Suprapubic skin (tissue), 4 donors: ENCODE measurements around the gene NRSN1. TPM values are rescaled to one million over a fixed set of nuclear protein-coding genes. Genes with fewer than 3 reads are reported as not detected.

ENCODE experiments used
- DNase-seq, 2 donors: peaks; one replicate each; pipeline ENCODE4 v3.0.0-alpha.2; 2019; ENCODE audit warnings: low spot score in 2 of 2
- H3K27ac ChIP-seq: fragments of 200-600 bp; sonication (generic); one replicate; pipeline ENCODE4 v1.5.1; 2019
- H3K27me3 ChIP-seq: fragments of 200-600 bp; sonication (generic); one replicate; pipeline ENCODE4 v1.5.1; 2019
- H3K36me3 ChIP-seq: fragments of 200-600 bp; sonication (generic); one replicate; pipeline ENCODE4 v1.5.1; 2019
- H3K4me1 ChIP-seq: fragments of 200-600 bp; sonication (generic); one replicate; pipeline ENCODE4 v1.5.1; 2019
- H3K4me3 ChIP-seq: fragments of 200-600 bp; sonication (generic); one replicate; pipeline ENCODE4 v1.5.1; 2019; ENCODE audit warnings: mild to moderate bottlenecking
- H3K9me3 ChIP-seq: fragments of 200-600 bp; sonication (generic); one replicate; pipeline ENCODE4 v1.5.1; 2019
- EP300 ChIP-seq: sonication (generic); formaldehyde crosslinking; IDR thresholded peaks from one replicate; pipeline ENCODE4 v1.6.1; 2017; ENCODE audit warnings: antibody characterized with exemption
- POLR2A ChIP-seq, 2 donors: fragments of 450-650 bp; IDR thresholded peaks; one replicate each; pipeline ENCODE4 v1.6.1; 2017; ENCODE audit warnings: antibody characterized with exemption in 2 of 2, mild to moderate bottlenecking in 2 of 2, moderate library complexity in 2 of 2
- POLR2AphosphoS5 ChIP-seq, 3 donors: sonication (generic); formaldehyde crosslinking; IDR thresholded peaks; one replicate each; pipeline ENCODE4 v1.6.1; 2017; ENCODE audit warnings: antibody characterized with exemption in 3 of 3
- WGBS: methylation state at CpG from one replicate; pipeline ENCODE4 v1.1.5; 2018; 5-methylcytosine and 5-hydroxymethylcytosine counted together
- total RNA-seq, 4 donors: library from RNA; depleted of rRNA; stranded (reverse); fragments of >200 nt; gene quantifications; one replicate each; pipeline ENCODE4 v1.1.0, GENCODE V29; 2016
- TF ChIP-seq, protein P1 (sequence below), 2 donors: fragments of 200-600 bp in 1 of 2; fragments of 450-650 bp in 1 of 2; sonication (generic) in 1 of 2; IDR thresholded peaks; one replicate each; pipeline ENCODE4 v1.5.1; 2016 to 2019; ENCODE audit warnings: antibody characterized with exemption in 2 of 2, mild to moderate bottlenecking in 1 of 2, moderate library complexity in 1 of 2

NRSN1 gene
- total RNA-seq, 4 donors from 2014 or later: not detected

DNA sequence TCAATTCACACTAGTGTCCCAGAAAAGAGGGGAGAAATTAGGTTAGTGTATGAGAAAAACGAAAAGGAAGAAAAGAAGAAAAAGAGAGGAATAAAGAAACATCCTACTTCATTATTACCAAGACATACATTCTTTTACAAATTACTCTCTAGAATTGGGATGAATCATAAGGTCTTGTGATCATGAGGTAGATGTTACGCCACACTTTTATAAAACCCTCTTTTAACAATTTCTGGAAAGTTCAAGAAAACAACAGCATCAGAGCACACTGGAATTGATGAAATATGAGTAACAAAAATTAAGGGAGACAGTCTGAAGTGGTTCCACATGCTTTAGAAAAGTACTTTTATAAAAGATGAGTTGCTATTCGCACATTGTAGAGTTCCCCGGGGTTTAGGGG is 32.6 kb upstream of the NRSN1 start:
- H3K9me3 ChIP-seq: no peaks in the 10 kb centered on the region
- H3K36me3 ChIP-seq: no peaks in the 10 kb centered on the region
- 60% methylated on average over 4 of the region's 4 CpGs for WGBS
- H3K27me3 ChIP-seq: no peaks in the 10 kb centered on the region
- TF ChIP-seq POLR2AphosphoS5 (IDR thresholded peaks at IDR 0.05) (no peak), EP300 (no peak), POLR2A (IDR thresholded peaks at IDR 0.05) (no peak)
- TF ChIP-seq, protein P1, sequence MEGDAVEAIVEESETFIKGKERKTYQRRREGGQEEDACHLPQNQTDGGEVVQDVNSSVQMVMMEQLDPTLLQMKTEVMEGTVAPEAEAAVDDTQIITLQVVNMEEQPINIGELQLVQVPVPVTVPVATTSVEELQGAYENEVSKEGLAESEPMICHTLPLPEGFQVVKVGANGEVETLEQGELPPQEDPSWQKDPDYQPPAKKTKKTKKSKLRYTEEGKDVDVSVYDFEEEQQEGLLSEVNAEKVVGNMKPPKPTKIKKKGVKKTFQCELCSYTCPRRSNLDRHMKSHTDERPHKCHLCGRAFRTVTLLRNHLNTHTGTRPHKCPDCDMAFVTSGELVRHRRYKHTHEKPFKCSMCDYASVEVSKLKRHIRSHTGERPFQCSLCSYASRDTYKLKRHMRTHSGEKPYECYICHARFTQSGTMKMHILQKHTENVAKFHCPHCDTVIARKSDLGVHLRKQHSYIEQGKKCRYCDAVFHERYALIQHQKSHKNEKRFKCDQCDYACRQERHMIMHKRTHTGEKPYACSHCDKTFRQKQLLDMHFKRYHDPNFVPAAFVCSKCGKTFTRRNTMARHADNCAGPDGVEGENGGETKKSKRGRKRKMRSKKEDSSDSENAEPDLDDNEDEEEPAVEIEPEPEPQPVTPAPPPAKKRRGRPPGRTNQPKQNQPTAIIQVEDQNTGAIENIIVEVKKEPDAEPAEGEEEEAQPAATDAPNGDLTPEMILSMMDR (IDR thresholded peaks at IDR 0.05): no peak
- no peaks in the 10 kb centered on the region for H3K4me1 ChIP-seq
- no peak overlapping the region for H3K27ac ChIP-seq
- no peak for DNase-seq
- no peak overlapping the region for H3K4me3 ChIP-seq

GRCh38 chr6:24099181-24099580 is 26.8 kb upstream of the NRSN1 start:
- H3K36me3 ChIP-seq: no peaks in the 10 kb centered on the region
- WGBS: 60% methylated on average over 2 of the region's 2 CpGs
- H3K4me1 ChIP-seq: no peaks in the 10 kb centered on the region
- no peaks in the 10 kb centered on the region for H3K9me3 ChIP-seq
- no peaks in the 10 kb centered on the region for H3K27me3 ChIP-seq
- TF ChIP-seq, protein P1 (IDR thresholded peaks at IDR 0.05): no peak
- no peak for TF ChIP-seq POLR2AphosphoS5 (IDR thresholded peaks at IDR 0.05)
- TF ChIP-seq EP300: no peak
- TF ChIP-seq POLR2A (IDR thresholded peaks at IDR 0.05): no peak
- no peak overlapping the region for H3K27ac ChIP-seq
- DNase-seq: no peak
- H3K4me3 ChIP-seq: no peak overlapping the region

GRCh38 chr6:24100024-24100769 is 25.8 kb upstream of the NRSN1 start:
- DNase-seq: no peak
- no peaks in the 10 kb centered on the region for H3K9me3 ChIP-seq
- no peaks in the 10 kb centered on the region for H3K4me1 ChIP-seq
- H3K27me3 ChIP-seq: no peaks in the 10 kb centered on the region
- H3K36me3 ChIP-seq: no peaks in the 10 kb centered on the region
- H3K4me3 ChIP-seq: no peak overlapping the region
- 33% methylated on average over 1 of the region's 1 CpG for WGBS
- H3K27ac ChIP-seq: no peak overlapping the region
- TF ChIP-seq, protein P1 (IDR thresholded peaks at IDR 0.05): no peak
- TF ChIP-seq POLR2AphosphoS5 (IDR thresholded peaks at IDR 0.05): no peak
- TF ChIP-seq POLR2A (IDR thresholded peaks at IDR 0.05): no peak
- no peak for TF ChIP-seq EP300

DNA sequence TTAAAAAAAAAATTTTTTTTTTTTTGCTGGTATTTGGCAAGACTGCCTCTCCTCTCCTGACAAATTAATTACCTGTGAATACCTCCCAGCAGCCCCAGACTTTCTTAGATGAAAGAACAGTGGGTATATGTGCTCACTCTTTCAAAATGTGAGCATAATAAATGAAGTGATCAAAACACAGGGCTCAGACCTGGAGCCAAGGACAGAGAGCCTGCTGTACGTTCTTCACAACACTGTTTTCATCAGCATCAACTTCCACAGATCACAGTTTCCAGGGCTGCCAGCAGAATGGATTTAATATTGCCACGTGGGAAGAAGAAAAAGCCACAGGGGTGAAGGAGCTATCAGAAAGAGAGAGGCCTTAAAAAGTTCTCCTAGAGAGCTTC is 25.3 kb upstream of the NRSN1 start:
- H3K27me3 ChIP-seq: no peaks in the 10 kb centered on the region
- H3K27ac ChIP-seq: no peak overlapping the region
- H3K36me3 ChIP-seq: no peaks in the 10 kb centered on the region
- 37% methylated on average over 2 of the region's 2 CpGs for WGBS
- no peaks in the 10 kb centered on the region for H3K4me1 ChIP-seq
- H3K4me3 ChIP-seq: no peak overlapping the region
- TF ChIP-seq POLR2AphosphoS5 (IDR thresholded peaks at IDR 0.05) (no peak), POLR2A (IDR thresholded peaks at IDR 0.05) (no peak), EP300 (no peak)
- TF ChIP-seq, protein P1 (IDR thresholded peaks at IDR 0.05): no peak
- H3K9me3 ChIP-seq: no peaks in the 10 kb centered on the region
- no peak for DNase-seq

DNA sequence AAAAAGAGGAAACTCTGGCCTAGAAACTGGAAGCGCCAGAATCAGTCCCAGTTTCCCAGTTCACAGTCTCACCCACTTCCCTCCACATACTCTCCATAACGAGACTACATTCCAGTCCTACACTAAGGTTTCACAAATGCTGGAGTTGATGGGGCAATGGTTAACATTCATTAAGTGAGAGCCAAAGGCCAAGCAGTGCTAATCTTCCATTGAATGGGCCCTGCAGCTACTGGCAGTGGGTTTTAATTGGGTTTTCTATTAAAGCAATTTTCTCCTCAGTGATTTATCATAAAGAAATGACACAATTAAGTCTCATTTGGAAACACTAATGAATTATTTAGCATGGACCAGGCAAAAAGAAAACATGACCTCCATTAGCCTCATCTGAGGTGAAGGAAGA is 20.8 kb upstream of the NRSN1 start:
- H3K27ac ChIP-seq: no peak overlapping the region
- H3K4me1 ChIP-seq: no peaks in the 10 kb centered on the region
- H3K9me3 ChIP-seq: no peaks in the 10 kb centered on the region
- TF ChIP-seq POLR2A (IDR thresholded peaks at IDR 0.05) (no peak), POLR2AphosphoS5 (IDR thresholded peaks at IDR 0.05) (no peak), EP300 (no peak)
- TF ChIP-seq, protein P1 (IDR thresholded peaks at IDR 0.05): no peak
- no peaks in the 10 kb centered on the region for H3K27me3 ChIP-seq
- 81% methylated on average over 2 of the region's 2 CpGs for WGBS
- DNase-seq: no peak
- no peaks in the 10 kb centered on the region for H3K36me3 ChIP-seq
- H3K4me3 ChIP-seq: no peak overlapping the region
